IgD-negative memory B cell (primary cell): ENCODE results near the gene PROSER2. TPM values are rescaled to one million over a fixed set of nuclear protein-coding genes. Genes with fewer than 3 reads are reported as not detected.
A peak's percentile ranks its signal among the peaks of the same experiment; 100 is the strongest.

Experiments used
- H3K27ac Mint-ChIP-seq, 3 donors: one replicate each; pipeline ENCODE4 v1.8.0; 2020 to 2022; ENCODE audit warnings: mild to moderate bottlenecking in 3 of 3, mixed read lengths in 3 of 3, moderate library complexity in 1 of 3
- H3K27me3 Mint-ChIP-seq: one replicate; pipeline ENCODE4 v1.8.0; 2021; ENCODE audit warnings: mixed read lengths
- H3K36me3 Mint-ChIP-seq: one replicate; pipeline ENCODE4 v1.8.0; 2020; ENCODE audit warnings: mild to moderate bottlenecking, mixed read lengths
- H3K4me1 Mint-ChIP-seq, 3 donors: one replicate each; pipeline ENCODE4 v1.8.0; 2020 to 2022; ENCODE audit warnings: mixed read lengths in 3 of 3, mild to moderate bottlenecking in 1 of 3
- H3K4me3 Mint-ChIP-seq, 4 donors: one replicate each; pipeline ENCODE4 v1.8.0; 2020 to 2022; ENCODE audit warnings: mild to moderate bottlenecking in 4 of 4, mixed read lengths in 4 of 4, moderate library complexity in 3 of 4
- H3K9me3 Mint-ChIP-seq, 3 donors: one replicate each; pipeline ENCODE4 v1.8.0; 2020 to 2021; ENCODE audit warnings: mixed read lengths in 3 of 3, mild to moderate bottlenecking in 1 of 3
- polyA plus RNA-seq: library from polyadenylated mRNA; unstranded; fragments of 300-500 nt; fragmentation: Illumina TruSeq; gene quantifications from one replicate; pipeline ENCODE4 v1.2.3, GENCODE V29; 2021

The PROSER2 gene
- polyA plus RNA-seq, 1 donor from 2014 or later = not detected

DNA sequence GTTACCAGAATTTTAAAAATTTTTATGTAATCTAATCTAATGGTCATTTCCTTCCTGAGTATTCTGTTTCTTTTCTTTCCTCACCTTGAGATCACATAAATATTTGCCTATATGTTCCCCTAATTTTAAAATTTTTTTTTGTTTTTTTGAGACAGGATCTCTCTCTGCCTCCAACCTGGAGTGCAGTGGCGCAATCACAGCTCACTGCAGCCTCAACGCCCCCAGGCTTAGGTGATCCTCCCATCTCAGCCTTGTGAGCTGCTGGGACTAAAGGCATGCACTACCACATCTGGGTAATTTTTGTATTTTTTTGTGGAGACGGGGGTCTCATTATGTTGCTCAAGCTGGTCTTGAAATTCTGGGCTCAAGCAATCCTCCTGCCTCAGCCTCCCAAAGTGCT, 4.1 kb upstream of the PROSER2 start:
- peaks cover 0 to 1% (median 0%) of the 10 kb centered on the region in 3 donors for H3K9me3 Mint-ChIP-seq
- peaks cover 7% of the 10 kb centered on the region for H3K27me3 Mint-ChIP-seq
- peaks cover 8% of the 10 kb centered on the region for H3K36me3 Mint-ChIP-seq
- no peak overlapping the region for H3K27ac Mint-ChIP-seq
- H3K4me3 Mint-ChIP-seq = no peak overlapping the region
- H3K4me1 Mint-ChIP-seq = peaks cover 5 to 13% (median 11%) of the 10 kb centered on the region in 3 donors

DNA sequence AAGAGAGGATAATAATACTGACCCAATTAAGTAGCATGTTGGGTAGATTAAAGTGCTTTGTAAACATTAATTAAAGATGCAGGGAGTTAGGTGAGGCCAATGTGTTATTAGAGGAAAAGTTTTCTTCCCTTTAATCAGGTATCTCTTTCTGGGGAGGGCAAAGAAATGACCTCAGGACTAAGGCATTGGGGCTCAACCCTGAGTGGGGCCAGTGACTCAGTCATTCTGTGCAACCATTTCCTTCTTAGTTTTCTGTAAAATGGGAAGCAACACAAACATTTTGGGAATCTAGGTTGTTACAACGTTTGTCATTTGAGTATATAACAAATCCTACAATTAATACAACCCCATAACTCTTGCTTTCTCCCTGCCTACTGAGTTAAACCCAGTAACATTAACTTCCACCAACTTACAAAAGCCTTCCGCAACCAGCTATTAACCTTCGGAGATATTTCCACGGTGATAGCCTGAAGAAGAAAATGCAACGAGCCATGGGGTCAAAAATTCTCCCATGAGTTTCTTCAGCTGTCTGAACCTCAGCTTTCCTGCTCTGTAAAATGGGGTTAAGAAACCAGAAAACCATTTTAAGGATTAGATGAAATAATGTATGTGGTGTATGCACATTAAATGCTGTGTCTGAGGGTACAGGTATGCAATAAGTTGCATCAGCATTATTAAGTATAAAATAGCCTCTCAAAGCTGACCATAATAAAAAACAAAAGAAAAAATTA, 965 bp upstream of the PROSER2 start:
- H3K9me3 Mint-ChIP-seq = no peaks in the 10 kb centered on the region
- H3K4me3 Mint-ChIP-seq = no peak overlapping the region
- H3K27me3 Mint-ChIP-seq = peaks cover 26% of the 10 kb centered on the region
- no peak overlapping the region for H3K27ac Mint-ChIP-seq
- peaks cover 8% of the 10 kb centered on the region for H3K36me3 Mint-ChIP-seq
- peaks cover 9 to 18% (median 14%) of the 10 kb centered on the region in 3 donors for H3K4me1 Mint-ChIP-seq

DNA sequence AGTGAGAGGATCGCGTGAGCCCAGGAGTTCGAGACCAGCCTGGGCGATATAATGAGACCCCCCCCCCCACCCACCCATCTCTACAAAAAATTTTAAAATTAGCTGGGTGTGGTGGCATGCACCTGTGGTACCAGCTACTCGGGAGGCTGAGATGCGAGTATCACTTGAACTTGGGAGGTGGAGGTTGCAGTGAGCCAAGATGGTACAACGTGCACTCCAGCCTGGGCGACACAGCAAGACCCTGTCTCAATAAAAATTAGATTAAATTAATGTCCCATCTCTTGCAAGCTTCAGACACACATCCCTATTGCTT, 391 bp upstream of the PROSER2 start:
- Mint-ChIP-seq H3K27ac (no peak overlapping the region), H3K9me3 (no peaks in the 10 kb centered on the region), H3K4me1 (peaks cover 9 to 18% (median 14%) of the 10 kb centered on the region in 3 donors), H3K4me3 (no peak overlapping the region), H3K36me3 (peaks cover 8% of the 10 kb centered on the region), H3K27me3 (peaks cover 27% of the 10 kb centered on the region)

DNA sequence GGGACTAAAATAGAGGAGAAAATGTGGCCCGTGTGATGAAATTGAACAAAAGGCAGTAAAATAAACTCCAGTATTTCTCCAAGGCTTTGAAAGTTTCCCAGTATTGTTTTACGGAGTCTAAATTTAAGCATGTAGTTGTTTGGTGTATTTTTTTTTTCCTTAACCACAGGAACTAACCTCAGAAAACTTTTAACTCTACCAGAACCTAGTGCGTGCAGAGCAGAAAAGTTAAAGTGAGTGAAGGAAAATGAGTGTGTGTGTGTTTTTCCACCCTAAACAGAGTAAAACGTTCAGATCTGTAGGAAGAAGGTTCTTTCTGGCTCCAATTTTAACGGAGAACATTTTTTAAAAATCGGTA, 812 bp downstream of the PROSER2 start:
- H3K36me3 Mint-ChIP-seq = peaks cover 8% of the 10 kb centered on the region
- peak overlapping the region; percentile 57 to 80 (median 66) for H3K4me3 Mint-ChIP-seq
- H3K27me3 Mint-ChIP-seq = peaks cover 33% of the 10 kb centered on the region
- H3K9me3 Mint-ChIP-seq = no peaks in the 10 kb centered on the region
- peaks cover 9 to 18% (median 14%) of the 10 kb centered on the region in 3 donors for H3K4me1 Mint-ChIP-seq
- H3K27ac Mint-ChIP-seq = no peak overlapping the region

DNA sequence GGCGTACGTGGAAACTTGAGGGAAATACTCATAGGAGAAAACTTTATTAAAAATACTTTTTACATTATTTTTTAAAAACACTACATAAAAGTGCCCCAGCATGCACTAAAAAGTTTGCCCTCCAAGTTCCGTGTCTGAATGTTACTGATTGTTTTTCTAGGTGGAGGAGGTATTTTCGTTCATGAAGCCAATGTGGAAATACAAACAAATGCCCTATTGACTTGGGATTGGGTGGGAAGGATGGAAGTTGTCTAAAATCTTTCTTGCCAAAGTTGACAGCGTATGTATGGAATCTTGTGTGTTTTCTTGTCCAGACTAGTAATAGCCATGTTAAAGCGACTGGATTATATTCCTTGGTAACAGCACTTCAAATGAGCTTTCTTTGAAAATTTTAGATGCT, 1.2 kb downstream of the PROSER2 start:
- Mint-ChIP-seq H3K27ac (no peak overlapping the region), H3K27me3 (peaks cover 33% of the 10 kb centered on the region), H3K4me1 (peaks cover 9 to 18% (median 14%) of the 10 kb centered on the region in 3 donors), H3K36me3 (peaks cover 8% of the 10 kb centered on the region), H3K9me3 (no peaks in the 10 kb centered on the region), H3K4me3 (peak overlapping the region; percentile 57 to 80 (median 66))

DNA sequence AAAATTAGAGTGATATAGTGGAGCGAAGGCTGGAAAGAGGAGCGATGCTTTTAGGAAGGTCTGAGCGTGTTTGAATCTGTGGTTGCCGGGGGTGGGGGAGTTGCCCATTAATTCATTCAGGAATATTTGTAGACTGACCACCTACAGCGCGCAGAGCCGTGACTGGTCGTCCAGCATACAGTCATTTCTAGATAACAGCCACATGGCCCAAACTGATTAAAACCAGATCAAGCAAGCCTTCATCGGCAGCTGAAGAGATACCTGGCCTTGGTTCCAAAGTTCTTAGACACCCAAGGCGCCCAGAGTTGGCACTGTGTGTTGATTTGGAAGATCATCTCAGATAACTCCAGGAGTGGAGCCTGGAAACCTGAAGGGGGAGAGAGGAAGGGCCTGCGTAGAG, 1.7 kb downstream of the PROSER2 start:
- H3K27me3 Mint-ChIP-seq = peaks cover 33% of the 10 kb centered on the region
- H3K36me3 Mint-ChIP-seq = peaks cover 4% of the 10 kb centered on the region
- H3K4me3 Mint-ChIP-seq = peak overlapping the region in 3 of 4 donors; percentile 39 to 80 (median 57)
- H3K9me3 Mint-ChIP-seq = no peaks in the 10 kb centered on the region
- H3K4me1 Mint-ChIP-seq = peaks cover 7 to 14% (median 9%) of the 10 kb centered on the region in 3 donors
- no peak overlapping the region for H3K27ac Mint-ChIP-seq

DNA sequence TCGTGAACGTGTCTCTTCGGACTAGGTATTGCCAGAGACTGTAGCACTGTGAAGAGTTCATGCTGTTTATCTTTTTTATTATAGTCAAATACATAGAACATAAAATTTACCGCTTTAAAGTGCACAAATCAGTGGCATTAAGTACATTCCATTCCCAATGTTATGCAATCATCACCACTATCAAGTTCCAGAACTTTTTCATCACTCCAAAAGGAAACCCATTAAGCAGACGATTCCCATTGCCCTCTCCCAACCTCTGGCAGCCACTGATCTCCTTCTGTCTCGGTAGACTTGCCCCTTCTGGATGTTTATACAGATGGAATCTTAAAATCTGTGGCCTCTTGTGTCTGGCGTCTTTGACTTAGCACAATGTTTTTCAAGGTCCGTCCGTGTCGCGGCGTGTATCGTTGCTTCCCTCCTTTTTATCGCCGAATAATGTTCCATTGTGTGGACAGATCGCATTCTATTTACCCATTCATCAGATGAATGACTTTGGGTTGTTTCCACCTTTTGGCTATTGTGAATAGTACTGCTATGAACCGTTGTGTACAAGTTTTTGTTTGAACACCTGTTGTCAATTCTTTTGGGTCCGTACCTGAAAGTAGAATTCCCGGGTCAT, 2.7 kb downstream of the PROSER2 start:
- H3K36me3 Mint-ChIP-seq = peaks cover 4% of the 10 kb centered on the region
- H3K27ac Mint-ChIP-seq = no peak overlapping the region
- H3K27me3 Mint-ChIP-seq = peaks cover 33% of the 10 kb centered on the region
- H3K4me3 Mint-ChIP-seq = peak overlapping the region in 2 of 4 donors; percentile 7 to 22
- H3K4me1 Mint-ChIP-seq = peaks cover 7 to 12% (median 8%) of the 10 kb centered on the region in 3 donors
- no peaks in the 10 kb centered on the region for H3K9me3 Mint-ChIP-seq

DNA sequence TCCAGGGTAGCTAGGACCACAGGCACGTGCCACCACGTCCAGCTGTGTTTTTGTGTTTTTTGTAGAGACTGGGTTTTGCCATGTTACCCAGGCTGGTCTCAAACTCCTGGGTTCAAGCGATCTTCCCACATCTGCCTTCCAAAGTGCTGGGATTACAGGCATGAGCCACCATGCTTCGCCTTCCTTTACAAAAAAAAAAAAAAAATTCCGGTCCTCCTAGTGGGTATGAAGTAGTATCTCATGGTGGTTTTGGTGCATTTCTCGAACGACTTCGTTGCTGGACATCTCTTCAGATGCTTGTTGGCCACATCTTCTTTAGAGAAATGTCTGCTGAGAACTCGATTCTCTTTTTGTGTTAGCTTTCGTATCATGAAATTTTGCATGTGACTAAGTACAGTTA, 3.9 kb downstream of the PROSER2 start:
- Mint-ChIP-seq H3K4me3 (no peak overlapping the region), H3K4me1 (peaks cover 7 to 8% (median 7%) of the 10 kb centered on the region in 3 donors), H3K9me3 (no peaks in the 10 kb centered on the region), H3K36me3 (no peaks in the 10 kb centered on the region), H3K27ac (no peak overlapping the region), H3K27me3 (peaks cover 33% of the 10 kb centered on the region)

DNA sequence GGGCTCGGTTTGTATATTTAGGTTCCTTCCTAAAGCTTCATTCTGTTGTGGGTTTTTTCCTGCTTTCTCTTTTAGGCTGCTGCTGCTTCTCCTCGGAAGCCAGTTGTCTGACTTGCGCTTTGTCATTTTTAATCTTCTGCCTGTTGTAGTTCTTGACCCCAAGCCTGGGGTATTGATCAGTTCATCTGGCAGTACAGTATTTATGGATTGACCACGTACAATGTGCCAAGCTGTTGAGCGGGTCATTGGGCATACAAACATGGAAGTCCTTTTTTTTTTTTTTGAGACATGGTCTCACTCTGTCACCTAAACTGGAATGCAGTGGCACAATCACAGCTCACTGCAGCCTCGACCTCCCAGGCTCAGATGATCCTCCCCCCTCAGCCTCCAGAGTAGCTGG, 4.3 kb downstream of the PROSER2 start:
- Mint-ChIP-seq H3K27me3 (peaks cover 32% of the 10 kb centered on the region), H3K27ac (no peak overlapping the region), H3K36me3 (no peaks in the 10 kb centered on the region)

DNA sequence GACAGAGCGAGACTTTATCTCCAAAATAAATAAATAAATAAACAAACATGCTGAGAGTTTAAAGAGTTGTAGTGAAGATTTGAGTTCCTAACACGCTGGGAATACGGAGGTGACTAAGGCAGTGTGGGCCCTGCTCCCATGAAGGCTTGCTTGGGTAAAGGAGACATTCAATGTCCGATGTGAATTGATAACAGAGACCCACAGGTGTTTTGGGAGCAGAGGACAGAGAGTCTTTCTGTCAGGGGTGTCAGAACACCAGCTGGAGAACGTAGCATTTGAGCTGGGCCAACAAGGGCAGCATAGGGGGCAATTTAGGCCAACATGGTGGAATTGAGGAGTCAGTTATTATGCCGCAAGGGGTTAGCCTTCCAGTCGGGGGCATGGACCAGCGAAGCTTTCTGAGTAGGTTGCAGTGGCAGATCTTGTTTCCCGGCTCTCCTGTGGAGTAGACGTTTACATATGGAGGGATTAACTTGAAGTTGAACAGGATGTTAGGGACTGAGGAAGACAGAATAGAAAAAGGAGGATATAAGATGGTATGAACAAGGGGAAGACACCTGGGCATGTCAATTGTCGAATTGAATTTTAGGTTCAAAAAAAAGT, 5.6 kb downstream of the PROSER2 start:
- no peak overlapping the region for H3K27ac Mint-ChIP-seq
- peaks cover 30% of the 10 kb centered on the region for H3K27me3 Mint-ChIP-seq
- H3K4me1 Mint-ChIP-seq = peaks cover 7% of the 10 kb centered on the region in 3 donors
- no peaks in the 10 kb centered on the region for H3K36me3 Mint-ChIP-seq
- H3K4me3 Mint-ChIP-seq = no peak overlapping the region
- H3K9me3 Mint-ChIP-seq = no peaks in the 10 kb centered on the region

More for the DNA sequence above, 4.3 kb downstream of the PROSER2 start:
- peaks cover 7% of the 10 kb centered on the region in 3 donors for H3K4me1 Mint-ChIP-seq
- no peaks in the 10 kb centered on the region for H3K9me3 Mint-ChIP-seq
- no peak overlapping the region for H3K4me3 Mint-ChIP-seq

DNA sequence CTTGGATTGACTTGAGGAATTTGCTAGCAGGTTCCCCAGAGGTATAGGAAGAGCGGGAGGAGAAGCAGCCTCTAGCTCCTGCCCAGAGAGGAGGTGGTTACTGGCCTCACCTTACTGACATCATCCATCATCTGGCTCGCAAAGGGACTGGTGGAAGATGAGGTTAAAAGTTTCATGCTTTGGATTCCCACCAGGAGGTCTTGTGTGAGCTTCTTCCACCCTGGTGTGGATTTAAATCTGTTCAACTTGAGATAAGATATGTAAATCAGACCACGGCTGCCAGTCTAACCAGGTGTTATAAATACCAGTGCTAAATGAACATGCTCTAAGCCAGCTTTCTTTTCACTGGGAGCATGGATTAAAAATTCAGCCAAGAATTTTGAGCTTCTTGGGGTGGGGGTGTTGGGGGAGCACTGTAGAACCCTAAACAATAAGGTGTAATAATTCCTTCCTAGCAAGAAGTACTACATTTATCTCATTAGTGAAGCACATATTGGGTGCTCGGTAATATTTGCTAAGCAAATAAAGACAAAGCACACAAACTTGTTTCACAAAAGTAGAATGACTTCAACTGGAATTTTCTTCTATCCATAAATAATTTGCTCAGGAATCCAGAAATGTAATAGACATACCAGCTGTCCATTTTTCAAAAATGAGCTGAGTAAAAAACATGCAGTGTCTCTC, 7.8 kb downstream of the PROSER2 start:
- Mint-ChIP-seq H3K9me3 (no peaks in the 10 kb centered on the region), H3K27ac (no peak overlapping the region), H3K4me3 (no peak overlapping the region), H3K36me3 (no peaks in the 10 kb centered on the region), H3K27me3 (peaks cover 11% of the 10 kb centered on the region), H3K4me1 (peaks cover 1 to 3% (median 3%) of the 10 kb centered on the region in 3 donors)

DNA sequence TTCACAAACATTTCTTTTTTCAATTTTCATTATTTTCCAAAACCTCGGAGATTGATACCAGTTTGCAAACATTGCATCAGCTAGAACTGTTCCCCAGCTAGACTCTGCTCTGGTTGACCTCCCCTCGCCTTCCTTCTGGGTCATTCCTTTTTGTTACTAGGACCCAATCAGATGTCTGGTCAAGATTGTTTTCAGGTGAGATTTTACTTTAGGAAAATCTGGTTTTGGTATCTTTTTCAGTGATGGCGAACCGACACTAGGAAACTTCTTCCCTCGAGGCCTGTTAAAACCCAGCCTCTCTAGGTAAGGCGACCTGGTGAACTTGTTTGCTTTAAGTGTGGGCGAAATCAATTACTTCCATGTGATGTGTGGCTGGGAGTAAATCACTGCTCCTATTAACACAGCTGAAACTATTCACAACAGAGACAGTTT, 8.4 kb downstream of the PROSER2 start:
- H3K27ac Mint-ChIP-seq = no peak overlapping the region
- no peaks in the 10 kb centered on the region for H3K9me3 Mint-ChIP-seq
- peaks cover 8% of the 10 kb centered on the region for H3K27me3 Mint-ChIP-seq
- no peak overlapping the region for H3K4me3 Mint-ChIP-seq
- no peaks in the 10 kb centered on the region for H3K36me3 Mint-ChIP-seq
- H3K4me1 Mint-ChIP-seq = peaks cover 0 to 3% (median 1%) of the 10 kb centered on the region in 3 donors

DNA sequence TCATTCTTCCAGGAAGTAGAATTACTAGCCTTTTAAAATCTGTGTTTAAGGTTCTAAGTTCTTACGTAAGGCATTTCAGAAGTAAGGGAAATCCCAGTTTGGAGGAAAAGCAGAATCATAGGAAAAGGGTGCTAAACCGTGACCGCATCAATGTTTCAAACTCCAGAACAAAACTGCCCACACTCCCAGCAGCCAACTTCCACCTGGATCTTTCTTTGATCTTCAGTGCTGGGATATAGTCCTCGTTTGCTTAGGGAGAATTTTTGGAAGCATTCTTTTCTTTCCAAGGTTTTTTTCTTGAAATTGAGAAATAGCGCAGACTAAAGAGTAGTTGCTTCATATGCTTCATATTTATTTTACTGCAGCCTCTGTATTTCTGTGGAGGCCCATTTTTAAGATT, 8.9 kb downstream of the PROSER2 start:
- H3K27ac Mint-ChIP-seq = no peak overlapping the region
- no peak overlapping the region for H3K4me3 Mint-ChIP-seq
- H3K4me1 Mint-ChIP-seq = peaks cover 0 to 3% (median 2%) of the 10 kb centered on the region in 3 donors
- no peaks in the 10 kb centered on the region for H3K36me3 Mint-ChIP-seq
- H3K9me3 Mint-ChIP-seq = no peaks in the 10 kb centered on the region
- H3K27me3 Mint-ChIP-seq = peaks cover 10% of the 10 kb centered on the region

DNA sequence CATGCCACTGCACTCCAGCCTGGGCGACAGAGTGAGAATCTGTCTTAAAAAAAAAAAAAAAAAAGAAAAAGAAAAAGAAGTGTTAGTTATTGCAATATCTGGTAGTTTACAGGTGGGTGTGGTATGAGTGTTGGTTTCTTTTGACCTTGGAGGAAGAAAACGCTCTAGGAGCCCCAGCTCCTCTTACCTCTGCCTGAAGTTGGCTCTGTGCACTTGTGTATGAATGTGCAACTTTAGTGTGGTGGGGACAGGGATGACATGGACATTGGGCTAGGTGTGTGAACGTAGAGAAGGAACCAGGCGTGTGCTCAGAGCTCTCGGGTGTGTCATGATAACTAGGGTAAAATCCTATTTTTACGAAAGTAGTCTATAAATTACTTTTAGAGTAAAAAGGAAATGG, 11.9 kb downstream of the PROSER2 start:
- H3K36me3 Mint-ChIP-seq = peaks cover 2% of the 10 kb centered on the region
- peak overlapping the region in 1 of 4 donors; percentile 25 for H3K4me3 Mint-ChIP-seq
- peaks cover 6 to 15% (median 13%) of the 10 kb centered on the region in 3 donors for H3K4me1 Mint-ChIP-seq
- peaks cover 11% of the 10 kb centered on the region for H3K27me3 Mint-ChIP-seq
- no peaks in the 10 kb centered on the region for H3K9me3 Mint-ChIP-seq
- no peak overlapping the region for H3K27ac Mint-ChIP-seq

DNA sequence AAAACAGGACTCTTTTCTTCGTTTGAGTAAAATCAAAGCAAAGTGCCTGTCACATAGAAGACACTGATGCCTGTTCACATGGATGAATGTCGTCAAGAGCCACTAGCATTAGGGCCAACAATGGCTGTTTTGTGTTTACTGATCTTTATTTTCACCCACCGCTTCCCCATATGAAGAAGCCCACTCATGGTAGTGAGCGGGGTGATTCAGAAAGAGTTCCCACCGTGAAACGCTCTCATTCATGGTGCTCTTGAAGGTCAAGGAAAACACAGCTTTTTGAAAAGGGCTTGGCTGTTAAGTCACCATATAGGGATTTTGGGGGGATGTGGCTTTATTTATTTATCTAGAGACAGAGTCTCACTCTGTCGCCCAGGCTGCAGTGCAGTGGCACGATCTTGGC, 12.5 kb downstream of the PROSER2 start:
- Mint-ChIP-seq H3K27me3 (peaks cover 11% of the 10 kb centered on the region), H3K27ac (no peak overlapping the region), H3K4me3 (no peak overlapping the region), H3K36me3 (peaks cover 2% of the 10 kb centered on the region), H3K9me3 (no peaks in the 10 kb centered on the region), H3K4me1 (peaks cover 6 to 15% (median 13%) of the 10 kb centered on the region in 3 donors)
